ENCODE results near the gene OSGIN1. TPM values are rescaled to one million over a fixed set of nuclear protein-coding genes. Genes with fewer than 3 reads are reported as not detected.

The OSGIN1 gene
- total and polyA plus RNA-seq, 2 donors (not counting 1 experiment from before 2014, with no cell fraction given), result 0.85 to 1.8 TPM

DNA sequence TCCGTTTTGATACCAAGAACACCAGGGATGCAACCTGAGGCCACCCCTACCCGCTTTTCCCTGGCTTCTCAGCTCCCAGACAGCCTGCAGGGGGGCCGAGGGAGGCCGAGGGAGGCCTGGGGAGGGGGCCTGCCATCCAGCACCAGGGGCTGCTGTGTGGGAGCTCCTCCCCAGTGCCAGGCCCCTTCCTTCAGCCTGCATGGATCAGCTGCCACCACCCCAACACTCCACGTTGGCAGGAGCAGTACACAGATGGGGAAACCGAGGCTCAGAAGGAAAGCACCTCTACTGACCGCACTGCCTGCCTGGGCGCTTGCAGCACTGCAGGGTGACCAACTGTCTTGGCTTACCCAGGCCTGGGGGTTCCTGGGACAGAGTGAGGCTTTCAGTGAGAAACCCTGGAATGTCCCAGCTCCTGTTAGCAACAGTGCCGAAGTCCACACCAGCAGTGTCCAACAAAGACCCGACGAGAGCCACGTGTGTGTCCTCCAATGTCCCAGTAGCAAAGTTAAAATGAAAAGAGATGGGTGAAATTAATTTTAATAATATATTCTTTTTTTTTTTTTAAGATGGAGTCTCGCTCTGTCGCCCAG, 5.3 kb upstream of the OSGIN1 start:
- no peaks in the 10 kb centered on the region for H3K4me1 Mint-ChIP-seq
- POLR2A ChIA-PET, result no interaction called here
- H3K79me2 ChIP-seq (ENCODE audit: control insufficient read depth, insufficient read depth, low read length), result no peaks in the 10 kb centered on the region
- DNase-seq (no peak), ATAC-seq (ENCODE audit: low read depth) (no peak)
- peaks cover 0 to 1% of the 10 kb centered on the region in 2 donors for H3K4me1 ChIP-seq (ENCODE audit: control insufficient read depth in 2 of 2, insufficient read depth in 2 of 2, low read length in 2 of 2)
- H3K36me3 ChIP-seq (replicated peaks in 1 of 2; ENCODE audit: control extremely low read depth in 1 of 2, control insufficient read depth in 1 of 2, extremely low read depth in 1 of 2, insufficient read depth in 2 of 2, low read length in 1 of 2), result no peaks in the 10 kb centered on the region
- no peaks in the 10 kb centered on the region for H3K9me3 Mint-ChIP-seq (ENCODE audit: insufficient read depth)
- no peaks in the 10 kb centered on the region for H3K9me3 ChIP-seq (ENCODE audit: control extremely low read depth in 1 of 3, control insufficient read depth in 2 of 3, insufficient read depth in 1 of 3, low read length in 2 of 3)
- CTCF ChIA-PET, result interaction anchor here (0.7 kb wide), 1 partner anchor 121 kb away, joined by 3 read pairs; no protein-coding TSS in a partner anchor
- H3K27ac ChIP-seq (ENCODE audit: low read length in 2 of 2), result no peak overlapping the region
- no peak overlapping the region for H3K4me3 Mint-ChIP-seq
- H3K4me3 ChIP-seq (ENCODE audit: control extremely low read depth in 1 of 5, extremely low read depth in 1 of 5, insufficient read depth in 1 of 5, low read depth in 2 of 5, low read length in 4 of 5), result no peak overlapping the region
- no peaks in the 10 kb centered on the region for H3K27me3 Mint-ChIP-seq
- no peak overlapping the region for H3K4me2 ChIP-seq (replicated peaks; ENCODE audit: low read depth, low read length, poor library complexity, severe bottlenecking)
- peaks cover 0 to 5% (median 2%) of the 10 kb centered on the region in 4 experiments for H3K27me3 ChIP-seq (replicated peaks in 1 of 4; ENCODE audit: control extremely low read depth in 1 of 4, control insufficient read depth in 3 of 4, insufficient read depth in 4 of 4, low read length in 3 of 4)
- 80% methylated on average over 8 of the region's 14 CpGs for WGBS (ENCODE audit: insufficient coverage)
- H3K27ac Mint-ChIP-seq, result no peak overlapping the region
- no peak overlapping the region for H2AFZ ChIP-seq (ENCODE audit: insufficient read depth, low read depth, low read length, poor library complexity, severe bottlenecking)
- H3K9ac ChIP-seq (ENCODE audit: low read length), result no peak overlapping the region
- no peak for TF ChIP-seq EZH2 (IDR thresholded peaks at IDR 0.05; ENCODE audit: borderline replicate concordance, insufficient read depth, low read depth, low read length, poor library complexity, severe bottlenecking)
- TF ChIP-seq, protein P1, sequence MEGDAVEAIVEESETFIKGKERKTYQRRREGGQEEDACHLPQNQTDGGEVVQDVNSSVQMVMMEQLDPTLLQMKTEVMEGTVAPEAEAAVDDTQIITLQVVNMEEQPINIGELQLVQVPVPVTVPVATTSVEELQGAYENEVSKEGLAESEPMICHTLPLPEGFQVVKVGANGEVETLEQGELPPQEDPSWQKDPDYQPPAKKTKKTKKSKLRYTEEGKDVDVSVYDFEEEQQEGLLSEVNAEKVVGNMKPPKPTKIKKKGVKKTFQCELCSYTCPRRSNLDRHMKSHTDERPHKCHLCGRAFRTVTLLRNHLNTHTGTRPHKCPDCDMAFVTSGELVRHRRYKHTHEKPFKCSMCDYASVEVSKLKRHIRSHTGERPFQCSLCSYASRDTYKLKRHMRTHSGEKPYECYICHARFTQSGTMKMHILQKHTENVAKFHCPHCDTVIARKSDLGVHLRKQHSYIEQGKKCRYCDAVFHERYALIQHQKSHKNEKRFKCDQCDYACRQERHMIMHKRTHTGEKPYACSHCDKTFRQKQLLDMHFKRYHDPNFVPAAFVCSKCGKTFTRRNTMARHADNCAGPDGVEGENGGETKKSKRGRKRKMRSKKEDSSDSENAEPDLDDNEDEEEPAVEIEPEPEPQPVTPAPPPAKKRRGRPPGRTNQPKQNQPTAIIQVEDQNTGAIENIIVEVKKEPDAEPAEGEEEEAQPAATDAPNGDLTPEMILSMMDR (IDR thresholded peaks at IDR 0.05), result no peak
- H4K20me1 ChIP-seq (ENCODE audit: control insufficient read depth, insufficient read depth, low read length, poor library complexity, severe bottlenecking), result no peaks in the 10 kb centered on the region
- intact Hi-C loops (cut with micrococcal nuclease), result no loop called here

DNA sequence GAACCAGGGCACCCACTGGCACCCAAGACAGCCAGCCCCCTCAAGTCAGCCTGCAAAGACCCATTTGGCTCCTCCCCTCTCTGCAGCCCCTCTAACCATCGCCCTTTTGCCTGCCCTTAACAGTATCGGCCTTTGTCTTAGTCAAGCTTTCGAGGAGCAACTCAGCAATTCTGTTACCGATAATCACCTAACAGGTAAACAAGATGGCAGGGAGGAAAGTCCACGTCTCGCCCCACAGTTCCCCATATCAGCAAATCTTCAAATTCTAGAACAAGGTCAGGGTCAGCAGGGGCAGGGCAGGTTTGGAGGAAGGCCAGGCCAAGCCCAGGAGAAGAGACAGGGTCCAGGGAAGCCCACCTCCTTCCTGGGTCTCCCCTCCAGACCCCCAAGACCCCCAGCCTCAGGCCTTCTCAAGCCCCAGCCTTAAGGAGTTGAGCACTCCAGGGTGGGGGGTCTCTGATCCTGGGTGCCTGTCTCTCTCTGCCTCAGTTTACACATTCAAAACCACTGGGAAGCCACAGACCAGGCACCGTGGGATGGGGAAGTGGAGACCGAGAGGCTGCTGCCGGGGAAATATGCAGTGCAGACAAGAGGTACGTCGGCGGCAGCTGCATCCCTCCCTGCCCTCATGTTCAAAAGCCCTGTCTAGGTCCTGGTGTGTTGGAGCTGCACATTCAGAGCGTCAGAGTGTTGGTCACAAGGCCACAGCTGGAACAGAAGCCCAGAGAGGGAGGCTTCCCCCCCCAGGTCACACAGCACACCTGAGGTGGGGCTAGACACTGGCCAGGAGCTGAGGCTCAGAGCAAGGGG, 3.9 kb upstream of the OSGIN1 start:
- Histone ChIP-seq H3K9me3 (ENCODE audit: control extremely low read depth in 1 of 3, control insufficient read depth in 2 of 3, insufficient read depth in 1 of 3, low read length in 2 of 3) (peaks cover 0 to 7% (median 0%) of the 10 kb centered on the region in 3 donors), H2AFZ (ENCODE audit: insufficient read depth, low read depth, low read length, poor library complexity, severe bottlenecking) (no peak overlapping the region), H3K4me3 (ENCODE audit: control extremely low read depth in 1 of 5, extremely low read depth in 1 of 5, insufficient read depth in 1 of 5, low read depth in 2 of 5, low read length in 4 of 5) (no peak overlapping the region), H3K27ac (ENCODE audit: low read length in 2 of 2) (no peak overlapping the region), H4K20me1 (ENCODE audit: control insufficient read depth, insufficient read depth, low read length, poor library complexity, severe bottlenecking) (no peaks in the 10 kb centered on the region), H3K79me2 (ENCODE audit: control insufficient read depth, insufficient read depth, low read length) (no peaks in the 10 kb centered on the region), H3K9ac (ENCODE audit: low read length) (no peak overlapping the region), H3K36me3 (replicated peaks in 1 of 2; ENCODE audit: control extremely low read depth in 1 of 2, control insufficient read depth in 1 of 2, extremely low read depth in 1 of 2, insufficient read depth in 2 of 2, low read length in 1 of 2) (no peaks in the 10 kb centered on the region), H3K27me3 (replicated peaks in 1 of 4; ENCODE audit: control extremely low read depth in 1 of 4, control insufficient read depth in 3 of 4, insufficient read depth in 4 of 4, low read length in 3 of 4) (peaks cover 0 to 18% (median 7%) of the 10 kb centered on the region in 4 experiments), H3K4me2 (replicated peaks; ENCODE audit: low read depth, low read length, poor library complexity, severe bottlenecking) (no peak overlapping the region), H3K4me1 (ENCODE audit: control insufficient read depth in 2 of 2, insufficient read depth in 2 of 2, low read length in 2 of 2) (peaks cover 12 to 13% of the 10 kb centered on the region in 2 donors)
- TF ChIP-seq, protein P1 (IDR thresholded peaks at IDR 0.05), result no peak
- TF ChIP-seq EZH2 (IDR thresholded peaks at IDR 0.05; ENCODE audit: borderline replicate concordance, insufficient read depth, low read depth, low read length, poor library complexity, severe bottlenecking), result no peak
- H3K27ac Mint-ChIP-seq, result no peak overlapping the region
- ChIA-PET POLR2A (no interaction called here), CTCF (no interaction called here)
- DNase-seq (no peak), ATAC-seq (ENCODE audit: low read depth) (no peak)
- intact Hi-C loops (cut with micrococcal nuclease), result no loop called here
- WGBS (ENCODE audit: insufficient coverage), result 85% methylated on average over 11 of the region's 13 CpGs
- peaks cover 3% of the 10 kb centered on the region for H3K27me3 Mint-ChIP-seq
- H3K4me3 Mint-ChIP-seq, result no peak overlapping the region
- no peaks in the 10 kb centered on the region for H3K9me3 Mint-ChIP-seq (ENCODE audit: insufficient read depth)
- H3K4me1 Mint-ChIP-seq, result peaks cover 10% of the 10 kb centered on the region

All from B cell (primary cell).